ENCODE measurements around the gene FAM171A2. TPM values are rescaled to one million over a fixed set of nuclear protein-coding genes. Genes with fewer than 3 reads are reported as not detected.
A peak's percentile ranks its signal among the peaks of the same experiment; 100 is the strongest.

Gene FAM171A2
- total RNA-seq, 1 experiment from 2014 or later: 29.9 TPM

DNA sequence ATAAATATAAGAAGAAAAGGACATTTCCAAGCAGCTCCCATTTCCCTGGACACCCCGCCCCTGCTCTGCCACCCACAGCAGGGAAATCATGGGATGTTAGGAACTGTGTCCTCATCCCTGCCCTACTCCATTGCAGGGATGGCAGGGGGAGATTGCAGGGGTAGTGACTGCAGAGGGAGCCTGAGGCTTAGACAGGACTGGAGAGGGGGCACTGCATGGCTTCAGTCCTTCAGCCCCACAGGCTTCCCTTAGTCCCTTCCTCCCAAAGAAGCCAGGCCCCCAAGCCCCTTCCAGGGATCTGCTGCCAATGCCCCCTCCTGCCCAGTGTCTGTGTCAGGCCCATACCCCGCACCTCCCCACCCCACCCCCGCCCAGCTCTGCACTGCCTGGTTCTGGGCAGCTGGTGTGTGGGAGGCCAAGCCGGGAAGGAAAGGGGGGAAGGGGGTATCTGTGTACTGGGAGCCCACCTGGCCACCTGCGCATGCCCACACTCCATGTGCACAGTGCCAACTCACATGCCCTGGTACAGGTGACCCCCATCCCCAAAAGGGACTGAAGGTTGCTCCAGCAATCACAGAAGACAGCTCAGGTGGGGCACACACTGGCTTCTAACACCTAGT lies 52.0 kb downstream of the FAM171A2 start:
- TF ChIP-seq HMGA2 (CRISPR knock-in tag; IDR thresholded peaks at IDR 0.05) (no peak), GTF2I (CRISPR knock-in tag; conservative IDR thresholded peaks at IDR 0.05) (no peak), ZBTB21 (CRISPR knock-in tag; IDR thresholded peaks at IDR 0.05; ENCODE audit: borderline replicate concordance) (no peak), ZNF396 (CRISPR knock-in tag; IDR thresholded peaks at IDR 0.05; ENCODE audit: borderline replicate concordance) (no peak), ZNF671 (CRISPR knock-in tag; IDR thresholded peaks at IDR 0.05) (no peak), ZNF138 (CRISPR knock-in tag; conservative IDR thresholded peaks at IDR 0.05) (no peak), ELF4 (CRISPR knock-in tag; IDR thresholded peaks at IDR 0.05; ENCODE audit: low read depth) (no peak)
- TF ChIP-seq, protein P1, sequence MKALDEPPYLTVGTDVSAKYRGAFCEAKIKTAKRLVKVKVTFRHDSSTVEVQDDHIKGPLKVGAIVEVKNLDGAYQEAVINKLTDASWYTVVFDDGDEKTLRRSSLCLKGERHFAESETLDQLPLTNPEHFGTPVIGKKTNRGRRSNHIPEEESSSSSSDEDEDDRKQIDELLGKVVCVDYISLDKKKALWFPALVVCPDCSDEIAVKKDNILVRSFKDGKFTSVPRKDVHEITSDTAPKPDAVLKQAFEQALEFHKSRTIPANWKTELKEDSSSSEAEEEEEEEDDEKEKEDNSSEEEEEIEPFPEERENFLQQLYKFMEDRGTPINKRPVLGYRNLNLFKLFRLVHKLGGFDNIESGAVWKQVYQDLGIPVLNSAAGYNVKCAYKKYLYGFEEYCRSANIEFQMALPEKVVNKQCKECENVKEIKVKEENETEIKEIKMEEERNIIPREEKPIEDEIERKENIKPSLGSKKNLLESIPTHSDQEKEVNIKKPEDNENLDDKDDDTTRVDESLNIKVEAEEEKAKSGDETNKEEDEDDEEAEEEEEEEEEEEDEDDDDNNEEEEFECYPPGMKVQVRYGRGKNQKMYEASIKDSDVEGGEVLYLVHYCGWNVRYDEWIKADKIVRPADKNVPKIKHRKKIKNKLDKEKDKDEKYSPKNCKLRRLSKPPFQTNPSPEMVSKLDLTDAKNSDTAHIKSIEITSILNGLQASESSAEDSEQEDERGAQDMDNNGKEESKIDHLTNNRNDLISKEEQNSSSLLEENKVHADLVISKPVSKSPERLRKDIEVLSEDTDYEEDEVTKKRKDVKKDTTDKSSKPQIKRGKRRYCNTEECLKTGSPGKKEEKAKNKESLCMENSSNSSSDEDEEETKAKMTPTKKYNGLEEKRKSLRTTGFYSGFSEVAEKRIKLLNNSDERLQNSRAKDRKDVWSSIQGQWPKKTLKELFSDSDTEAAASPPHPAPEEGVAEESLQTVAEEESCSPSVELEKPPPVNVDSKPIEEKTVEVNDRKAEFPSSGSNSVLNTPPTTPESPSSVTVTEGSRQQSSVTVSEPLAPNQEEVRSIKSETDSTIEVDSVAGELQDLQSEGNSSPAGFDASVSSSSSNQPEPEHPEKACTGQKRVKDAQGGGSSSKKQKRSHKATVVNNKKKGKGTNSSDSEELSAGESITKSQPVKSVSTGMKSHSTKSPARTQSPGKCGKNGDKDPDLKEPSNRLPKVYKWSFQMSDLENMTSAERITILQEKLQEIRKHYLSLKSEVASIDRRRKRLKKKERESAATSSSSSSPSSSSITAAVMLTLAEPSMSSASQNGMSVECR (CRISPR knock-in tag; IDR thresholded peaks at IDR 0.05; ENCODE audit: borderline replicate concordance): no peak
- TF ChIP-seq, protein P2, sequence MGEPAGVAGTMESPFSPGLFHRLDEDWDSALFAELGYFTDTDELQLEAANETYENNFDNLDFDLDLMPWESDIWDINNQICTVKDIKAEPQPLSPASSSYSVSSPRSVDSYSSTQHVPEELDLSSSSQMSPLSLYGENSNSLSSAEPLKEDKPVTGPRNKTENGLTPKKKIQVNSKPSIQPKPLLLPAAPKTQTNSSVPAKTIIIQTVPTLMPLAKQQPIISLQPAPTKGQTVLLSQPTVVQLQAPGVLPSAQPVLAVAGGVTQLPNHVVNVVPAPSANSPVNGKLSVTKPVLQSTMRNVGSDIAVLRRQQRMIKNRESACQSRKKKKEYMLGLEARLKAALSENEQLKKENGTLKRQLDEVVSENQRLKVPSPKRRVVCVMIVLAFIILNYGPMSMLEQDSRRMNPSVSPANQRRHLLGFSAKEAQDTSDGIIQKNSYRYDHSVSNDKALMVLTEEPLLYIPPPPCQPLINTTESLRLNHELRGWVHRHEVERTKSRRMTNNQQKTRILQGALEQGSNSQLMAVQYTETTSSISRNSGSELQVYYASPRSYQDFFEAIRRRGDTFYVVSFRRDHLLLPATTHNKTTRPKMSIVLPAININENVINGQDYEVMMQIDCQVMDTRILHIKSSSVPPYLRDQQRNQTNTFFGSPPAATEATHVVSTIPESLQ (CRISPR knock-in tag; IDR thresholded peaks at IDR 0.05): no peak
- TF ChIP-seq, protein P3, sequence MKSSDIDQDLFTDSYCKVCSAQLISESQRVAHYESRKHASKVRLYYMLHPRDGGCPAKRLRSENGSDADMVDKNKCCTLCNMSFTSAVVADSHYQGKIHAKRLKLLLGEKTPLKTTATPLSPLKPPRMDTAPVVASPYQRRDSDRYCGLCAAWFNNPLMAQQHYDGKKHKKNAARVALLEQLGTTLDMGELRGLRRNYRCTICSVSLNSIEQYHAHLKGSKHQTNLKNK (CRISPR knock-in tag; IDR thresholded peaks at IDR 0.05): no peak
- TF ChIP-seq, protein P4, sequence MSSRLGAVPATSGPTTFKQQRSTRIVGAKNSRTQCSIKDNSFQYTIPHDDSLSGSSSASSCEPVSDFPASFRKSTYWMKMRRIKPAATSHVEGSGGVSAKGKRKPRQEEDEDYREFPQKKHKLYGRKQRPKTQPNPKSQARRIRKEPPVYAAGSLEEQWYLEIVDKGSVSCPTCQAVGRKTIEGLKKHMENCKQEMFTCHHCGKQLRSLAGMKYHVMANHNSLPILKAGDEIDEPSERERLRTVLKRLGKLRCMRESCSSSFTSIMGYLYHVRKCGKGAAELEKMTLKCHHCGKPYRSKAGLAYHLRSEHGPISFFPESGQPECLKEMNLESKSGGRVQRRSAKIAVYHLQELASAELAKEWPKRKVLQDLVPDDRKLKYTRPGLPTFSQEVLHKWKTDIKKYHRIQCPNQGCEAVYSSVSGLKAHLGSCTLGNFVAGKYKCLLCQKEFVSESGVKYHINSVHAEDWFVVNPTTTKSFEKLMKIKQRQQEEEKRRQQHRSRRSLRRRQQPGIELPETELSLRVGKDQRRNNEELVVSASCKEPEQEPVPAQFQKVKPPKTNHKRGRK (CRISPR knock-in tag; IDR thresholded peaks at IDR 0.05; ENCODE audit: borderline replicate concordance): no peak
- TF ChIP-seq, protein P5, sequence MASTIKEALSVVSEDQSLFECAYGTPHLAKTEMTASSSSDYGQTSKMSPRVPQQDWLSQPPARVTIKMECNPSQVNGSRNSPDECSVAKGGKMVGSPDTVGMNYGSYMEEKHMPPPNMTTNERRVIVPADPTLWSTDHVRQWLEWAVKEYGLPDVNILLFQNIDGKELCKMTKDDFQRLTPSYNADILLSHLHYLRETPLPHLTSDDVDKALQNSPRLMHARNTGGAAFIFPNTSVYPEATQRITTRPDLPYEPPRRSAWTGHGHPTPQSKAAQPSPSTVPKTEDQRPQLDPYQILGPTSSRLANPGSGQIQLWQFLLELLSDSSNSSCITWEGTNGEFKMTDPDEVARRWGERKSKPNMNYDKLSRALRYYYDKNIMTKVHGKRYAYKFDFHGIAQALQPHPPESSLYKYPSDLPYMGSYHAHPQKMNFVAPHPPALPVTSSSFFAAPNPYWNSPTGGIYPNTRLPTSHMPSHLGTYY (CRISPR knock-in tag; IDR thresholded peaks at IDR 0.05): no peak
- Mint-ChIP-seq H3K36me3 (no peaks in the 10 kb centered on the region), H3K9me3 (no peaks in the 10 kb centered on the region), H3K27ac (no peak overlapping the region), H3K4me1 (peaks cover 53% of the 10 kb centered on the region), H3K27me3 (ENCODE audit: low read depth) (peaks cover 34% of the 10 kb centered on the region), H3K4me3 (no peak overlapping the region)
- ATAC-seq (no peak), DNase-seq (ENCODE audit: low spot score) (no peak)
- POLR2A ChIA-PET: interaction anchor here (0.5 kb wide), 1 partner anchor 65 kb away, joined by 5 read pairs; no protein-coding TSS in a partner anchor
- CTCF ChIA-PET: interaction anchor here (1.0 to 3.2 kb wide), 4 partner anchors 34 to 101 kb away, joined by 3 to 14 read pairs (median 8); partner anchors contain the start of gene FAM171A2

DNA sequence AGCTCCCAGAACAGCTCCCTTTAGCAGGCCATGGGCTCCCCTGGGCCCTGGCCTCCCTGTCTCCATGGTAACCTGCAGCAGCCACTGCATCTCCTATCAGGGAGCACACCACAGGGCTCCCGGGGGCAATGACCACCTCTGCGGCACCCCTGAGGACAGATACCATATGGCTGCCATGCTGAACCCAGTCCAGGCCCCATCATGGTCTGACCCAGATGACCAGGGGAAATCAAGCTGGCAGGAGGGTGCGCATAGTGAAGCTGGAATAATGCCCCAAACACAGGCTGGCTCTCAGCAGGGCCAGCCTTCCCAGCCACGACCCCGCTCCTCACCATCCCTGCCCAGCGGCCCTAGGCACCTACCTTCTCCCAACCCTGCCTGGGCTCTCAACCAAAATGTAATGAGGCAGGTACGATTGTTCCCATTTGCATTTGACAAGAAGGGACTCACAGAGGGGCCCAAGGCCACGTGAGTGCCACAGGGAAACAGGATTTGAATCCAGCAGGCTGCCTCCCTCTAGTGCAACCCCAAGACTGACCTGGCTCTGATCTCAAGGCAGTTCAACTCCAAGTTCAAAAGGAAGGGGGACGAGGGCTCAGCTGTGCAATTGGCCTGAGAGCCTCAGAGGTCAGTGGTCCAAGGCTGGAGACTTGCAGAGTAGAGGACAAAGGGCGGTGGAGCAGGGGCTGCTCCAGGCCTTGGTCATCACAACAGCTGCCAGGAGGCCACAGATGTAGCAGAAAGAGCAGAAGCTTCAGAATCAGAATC lies 52.9 kb downstream of the FAM171A2 start:
- Mint-ChIP-seq H3K36me3 (no peaks in the 10 kb centered on the region), H3K27ac (no peak overlapping the region), H3K27me3 (ENCODE audit: low read depth) (peaks cover 31% of the 10 kb centered on the region), H3K4me1 (peaks cover 49% of the 10 kb centered on the region), H3K4me3 (peak overlapping the region; percentile 4; the same call in 1 of the 2 replicates), H3K9me3 (no peaks in the 10 kb centered on the region)
- DNase-seq (ENCODE audit: low spot score) (no peak), ATAC-seq (no peak)
- POLR2A ChIA-PET: no interaction called here
- CTCF ChIA-PET: interaction anchor here (1.2 to 3.2 kb wide), 9 partner anchors 14 to 105 kb away, joined by 5 to 18 read pairs (median 7); partner anchors contain the start of genes FAM171A2, GRN and SLC25A39
- TF ChIP-seq NFYB (CRISPR knock-in tag; conservative IDR thresholded peaks at IDR 0.05; ENCODE audit: low read depth): no peak
- TF ChIP-seq GABPB1 (CRISPR knock-in tag; IDR thresholded peaks at IDR 0.05): no peak
- TF ChIP-seq, protein P6, sequence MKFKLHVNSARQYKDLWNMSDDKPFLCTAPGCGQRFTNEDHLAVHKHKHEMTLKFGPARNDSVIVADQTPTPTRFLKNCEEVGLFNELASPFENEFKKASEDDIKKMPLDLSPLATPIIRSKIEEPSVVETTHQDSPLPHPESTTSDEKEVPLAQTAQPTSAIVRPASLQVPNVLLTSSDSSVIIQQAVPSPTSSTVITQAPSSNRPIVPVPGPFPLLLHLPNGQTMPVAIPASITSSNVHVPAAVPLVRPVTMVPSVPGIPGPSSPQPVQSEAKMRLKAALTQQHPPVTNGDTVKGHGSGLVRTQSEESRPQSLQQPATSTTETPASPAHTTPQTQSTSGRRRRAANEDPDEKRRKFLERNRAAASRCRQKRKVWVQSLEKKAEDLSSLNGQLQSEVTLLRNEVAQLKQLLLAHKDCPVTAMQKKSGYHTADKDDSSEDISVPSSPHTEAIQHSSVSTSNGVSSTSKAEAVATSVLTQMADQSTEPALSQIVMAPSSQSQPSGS (CRISPR knock-in tag; IDR thresholded peaks at IDR 0.05; ENCODE audit: borderline replicate concordance, low read depth): no peak
- no peak for TF ChIP-seq ETV6 (CRISPR knock-in tag; IDR thresholded peaks at IDR 0.05)
- TF ChIP-seq JAZF1 (CRISPR knock-in tag; IDR thresholded peaks at IDR 0.05): no peak
- TF ChIP-seq NR1H2 (CRISPR knock-in tag; IDR thresholded peaks at IDR 0.05): no peak
- TF ChIP-seq SMAD4 (CRISPR knock-in tag; IDR thresholded peaks at IDR 0.05): no peak
- no peak for TF ChIP-seq NR2C2 (CRISPR knock-in tag; IDR thresholded peaks at IDR 0.05)
- no peak for TF ChIP-seq SOX15 (CRISPR knock-in tag; IDR thresholded peaks at IDR 0.05)

Measured in WTC11 (cell line).